ENCODE data around the gene SRPK2.
"Not testable (repeated sequence)": the region's sequence is repeated elsewhere in the genome, so short reads cannot be mapped to it uniquely, and the experiment has no call there.

SRPK2 gene

DNA sequence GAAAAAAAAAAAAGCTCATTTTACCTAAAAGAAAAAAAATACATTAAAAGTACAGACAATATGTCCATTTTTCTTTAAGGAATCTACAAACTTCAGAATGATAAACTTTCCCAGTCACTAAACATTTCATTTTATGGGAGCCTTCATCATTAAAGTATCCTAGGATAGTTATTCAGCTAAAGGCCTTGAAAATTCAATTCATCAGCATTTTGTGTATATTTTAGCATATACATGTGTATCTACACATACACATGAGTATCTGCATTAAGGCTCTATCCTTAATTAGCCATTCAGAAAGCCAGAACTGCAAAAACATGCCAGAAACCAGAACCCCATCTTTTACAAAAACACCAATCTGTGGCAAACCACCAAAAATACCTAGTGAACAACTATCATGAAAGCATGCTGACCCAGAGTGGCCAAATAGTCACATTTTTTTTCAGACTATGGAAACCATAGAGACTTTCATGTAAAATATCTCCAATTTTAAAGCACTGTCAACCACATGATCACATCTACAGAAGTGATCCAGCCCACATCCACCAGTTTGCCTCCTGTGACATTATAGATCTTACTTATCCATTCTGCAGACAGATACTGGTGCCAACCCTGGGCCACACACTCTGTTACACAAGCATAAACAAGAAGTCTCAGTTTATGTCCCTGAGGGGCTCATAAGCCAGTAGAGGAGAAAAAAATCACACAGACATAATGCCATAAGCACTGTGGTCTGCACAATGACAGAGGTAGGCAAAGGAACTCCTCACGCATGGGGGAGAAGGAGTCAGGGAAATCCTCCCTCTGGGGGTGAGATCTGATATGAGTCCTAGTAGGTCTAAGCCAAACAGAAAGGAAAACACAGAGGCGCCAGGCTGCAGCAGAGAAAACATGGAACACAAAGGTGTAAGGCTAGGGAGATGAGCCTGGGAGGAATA lies 79.2 kb downstream of the SRPK2 start:
- Histone ChIP-seq H3K27ac (ENCODE audit: low read length) (no peak overlapping the region), H3K9me3 (ENCODE audit: control insufficient read depth, low read depth, low read length) (no peaks in the 10 kb centered on the region), H3K4me1 (ENCODE audit: control insufficient read depth, low read depth, low read length) (peaks cover 4% of the 10 kb centered on the region), H3K4me3 (ENCODE audit: low read length) (no peak overlapping the region), H3K9ac (ENCODE audit: low read length) (no peak overlapping the region), H3K27me3 (ENCODE audit: control insufficient read depth, insufficient read depth, low read length) (no peaks in the 10 kb centered on the region), H3K36me3 (ENCODE audit: control insufficient read depth, low read depth, low read length) (no peaks in the 10 kb centered on the region)

- Histone ChIP-seq H3K4me3 (ENCODE audit: low read length) (no peak overlapping the region), H3K27ac (ENCODE audit: low read length) (no peak overlapping the region), H3K36me3 (ENCODE audit: control insufficient read depth, low read depth, low read length) (no peaks in the 10 kb centered on the region), H3K9ac (ENCODE audit: low read length) (no peak overlapping the region), H3K9me3 (ENCODE audit: control insufficient read depth, low read depth, low read length) (no peaks in the 10 kb centered on the region), H3K27me3 (ENCODE audit: control insufficient read depth, insufficient read depth, low read length) (no peaks in the 10 kb centered on the region), H3K4me1 (ENCODE audit: control insufficient read depth, low read depth, low read length) (peaks cover 4% of the 10 kb centered on the region)
Measured at GRCh38 chr7:105307163-105307672, 81.5 kb downstream of the SRPK2 start.

GRCh38 chr7:105306298-105306748 lies 82.4 kb downstream of the SRPK2 start:
- Histone ChIP-seq H3K9ac (ENCODE audit: low read length) (no peak overlapping the region), H3K27me3 (ENCODE audit: control insufficient read depth, insufficient read depth, low read length) (no peaks in the 10 kb centered on the region), H3K27ac (ENCODE audit: low read length) (no peak overlapping the region), H3K36me3 (ENCODE audit: control insufficient read depth, low read depth, low read length) (no peaks in the 10 kb centered on the region), H3K4me3 (ENCODE audit: low read length) (no peak overlapping the region), H3K9me3 (ENCODE audit: control insufficient read depth, low read depth, low read length) (no peaks in the 10 kb centered on the region), H3K4me1 (ENCODE audit: control insufficient read depth, low read depth, low read length) (peaks cover 4% of the 10 kb centered on the region)

DNA sequence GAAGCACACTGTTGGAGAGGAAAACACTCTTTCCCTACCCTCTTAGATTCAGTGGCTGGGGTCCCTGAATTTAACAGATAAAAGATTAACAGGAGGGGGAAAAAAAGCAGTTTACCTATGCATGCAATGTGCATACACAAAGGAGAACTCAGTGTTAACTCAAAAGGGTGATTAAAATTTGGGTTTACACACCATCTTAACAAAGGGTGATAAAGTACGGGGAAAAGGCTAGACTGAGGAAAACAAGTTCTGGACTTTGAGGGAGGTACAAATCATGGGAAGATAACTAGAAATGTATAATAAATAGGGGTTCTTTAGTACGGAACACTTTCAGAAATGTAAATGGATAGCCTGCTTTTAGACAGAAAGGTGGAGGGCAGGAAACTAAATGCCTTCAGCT lies 83.1 kb downstream of the SRPK2 start:
- no peak overlapping the region for H3K4me3 ChIP-seq (ENCODE audit: low read length)

DNA sequence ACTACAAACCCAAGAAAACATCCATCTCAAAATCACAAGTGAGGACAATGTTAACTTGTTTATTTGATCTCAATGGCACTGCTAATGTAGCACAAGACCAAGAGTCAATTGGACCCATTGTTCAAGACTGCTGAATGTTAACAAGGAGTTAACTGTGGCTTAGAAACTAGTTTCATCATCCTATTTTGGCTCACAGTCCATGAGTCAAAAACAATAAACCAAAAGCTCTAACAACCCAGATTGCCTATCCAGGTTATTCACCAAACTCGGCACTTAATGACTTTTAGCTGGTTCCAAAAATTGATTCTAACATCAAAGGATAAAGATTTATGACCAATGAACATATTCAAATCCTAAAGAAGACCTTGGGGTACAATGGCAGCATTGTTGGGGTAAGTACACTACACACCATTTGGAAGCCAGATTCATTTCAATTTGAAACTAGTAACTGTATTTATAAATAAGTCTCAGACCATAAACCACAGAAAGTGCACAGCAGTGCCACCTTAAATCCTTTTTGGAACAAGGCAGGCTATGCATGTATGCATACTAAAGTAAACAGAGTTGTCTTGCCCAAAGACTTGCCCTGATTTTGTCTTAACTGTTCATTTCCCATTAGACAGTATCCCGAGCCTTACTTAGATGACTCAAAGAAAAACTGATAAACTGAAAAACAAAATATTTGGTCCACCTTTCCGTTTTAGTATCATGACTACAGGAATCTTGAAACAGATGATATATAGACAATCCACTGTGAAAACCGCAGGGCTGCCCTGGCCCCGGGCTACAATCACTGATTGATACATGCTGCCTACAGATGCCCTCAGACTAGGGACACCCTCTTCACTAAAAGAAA lies 84.5 kb downstream of the SRPK2 start:
- Histone ChIP-seq H3K36me3 (ENCODE audit: control insufficient read depth, low read depth, low read length) (no peaks in the 10 kb centered on the region), H3K4me3 (ENCODE audit: low read length) (no peak overlapping the region), H3K9ac (ENCODE audit: low read length) (no peak overlapping the region), H3K27ac (ENCODE audit: low read length) (no peak overlapping the region), H3K9me3 (ENCODE audit: control insufficient read depth, low read depth, low read length) (no peaks in the 10 kb centered on the region), H3K27me3 (ENCODE audit: control insufficient read depth, insufficient read depth, low read length) (no peaks in the 10 kb centered on the region), H3K4me1 (ENCODE audit: control insufficient read depth, low read depth, low read length) (no peaks in the 10 kb centered on the region)

More for the DNA sequence above, 83.1 kb downstream of the SRPK2 start:
- Histone ChIP-seq H3K27ac (ENCODE audit: low read length) (no peak overlapping the region), H3K27me3 (ENCODE audit: control insufficient read depth, insufficient read depth, low read length) (no peaks in the 10 kb centered on the region), H3K36me3 (ENCODE audit: control insufficient read depth, low read depth, low read length) (no peaks in the 10 kb centered on the region), H3K4me1 (ENCODE audit: control insufficient read depth, low read depth, low read length) (peaks cover 4% of the 10 kb centered on the region), H3K9ac (ENCODE audit: low read length) (no peak overlapping the region), H3K9me3 (ENCODE audit: control insufficient read depth, low read depth, low read length) (no peaks in the 10 kb centered on the region)

DNA sequence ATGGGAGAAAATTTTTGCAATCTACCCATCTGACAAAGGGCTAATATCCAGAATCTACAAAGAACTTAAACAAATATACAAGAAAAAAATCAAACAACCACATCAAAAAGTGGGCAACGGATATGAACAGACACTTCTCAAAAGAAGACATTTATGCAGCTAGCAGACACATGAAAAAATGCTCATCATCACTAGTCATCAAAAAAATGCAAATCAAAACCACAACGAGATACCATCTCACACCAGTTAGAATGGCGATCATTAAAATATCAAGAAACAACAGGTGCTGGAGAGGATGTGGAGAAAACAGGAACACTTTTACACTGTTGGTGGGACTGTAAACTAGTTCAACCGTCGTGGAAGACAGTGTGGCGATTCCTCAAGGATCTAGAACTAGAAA lies 88.1 kb downstream of the SRPK2 start:
- H3K9ac ChIP-seq (ENCODE audit: low read length); H3K27me3 ChIP-seq (ENCODE audit: control insufficient read depth, insufficient read depth, low read length); H3K4me3 ChIP-seq (ENCODE audit: low read length); H3K9me3 ChIP-seq (ENCODE audit: control insufficient read depth, low read depth, low read length); H3K27ac ChIP-seq (ENCODE audit: low read length); H3K36me3 ChIP-seq (ENCODE audit: control insufficient read depth, low read depth, low read length); H3K4me1 ChIP-seq (ENCODE audit: control insufficient read depth, low read depth, low read length): not testable (repeated sequence)

- Histone ChIP-seq H3K4me3 (ENCODE audit: low read length) (no peak overlapping the region), H3K27ac (ENCODE audit: low read length) (no peak overlapping the region), H3K27me3 (ENCODE audit: control insufficient read depth, insufficient read depth, low read length) (no peaks in the 10 kb centered on the region), H3K9ac (ENCODE audit: low read length) (no peak overlapping the region), H3K9me3 (ENCODE audit: control insufficient read depth, low read depth, low read length) (no peaks in the 10 kb centered on the region), H3K4me1 (ENCODE audit: control insufficient read depth, low read depth, low read length) (peaks cover 8% of the 10 kb centered on the region), H3K36me3 (ENCODE audit: control insufficient read depth, low read depth, low read length) (no peaks in the 10 kb centered on the region)
Measured at GRCh38 chr7:105298439-105298894, 90.3 kb downstream of the SRPK2 start.

GRCh38 chr7:105297985-105298384 lies 90.7 kb downstream of the SRPK2 start:
- H3K4me3 ChIP-seq (ENCODE audit: low read length): no peak overlapping the region
- H3K27ac ChIP-seq (ENCODE audit: low read length): no peak overlapping the region

GRCh38 chr7:105297309-105297708 lies 91.4 kb downstream of the SRPK2 start:
- Histone ChIP-seq H3K4me3 (ENCODE audit: low read length) (no peak overlapping the region), H3K9ac (ENCODE audit: low read length) (no peak overlapping the region), H3K27me3 (ENCODE audit: control insufficient read depth, insufficient read depth, low read length) (no peaks in the 10 kb centered on the region), H3K36me3 (ENCODE audit: control insufficient read depth, low read depth, low read length) (no peaks in the 10 kb centered on the region), H3K9me3 (ENCODE audit: control insufficient read depth, low read depth, low read length) (no peaks in the 10 kb centered on the region), H3K27ac (ENCODE audit: low read length) (no peak overlapping the region), H3K4me1 (ENCODE audit: control insufficient read depth, low read depth, low read length) (peaks cover 8% of the 10 kb centered on the region)

More at GRCh38 chr7:105297985-105298384, 90.7 kb downstream of the SRPK2 start:
- no peak overlapping the region for H3K9ac ChIP-seq (ENCODE audit: low read length)
- peaks cover 8% of the 10 kb centered on the region for H3K4me1 ChIP-seq (ENCODE audit: control insufficient read depth, low read depth, low read length)
- no peaks in the 10 kb centered on the region for H3K27me3 ChIP-seq (ENCODE audit: control insufficient read depth, insufficient read depth, low read length)
- H3K9me3 ChIP-seq (ENCODE audit: control insufficient read depth, low read depth, low read length): no peaks in the 10 kb centered on the region
- H3K36me3 ChIP-seq (ENCODE audit: control insufficient read depth, low read depth, low read length): no peaks in the 10 kb centered on the region

DNA sequence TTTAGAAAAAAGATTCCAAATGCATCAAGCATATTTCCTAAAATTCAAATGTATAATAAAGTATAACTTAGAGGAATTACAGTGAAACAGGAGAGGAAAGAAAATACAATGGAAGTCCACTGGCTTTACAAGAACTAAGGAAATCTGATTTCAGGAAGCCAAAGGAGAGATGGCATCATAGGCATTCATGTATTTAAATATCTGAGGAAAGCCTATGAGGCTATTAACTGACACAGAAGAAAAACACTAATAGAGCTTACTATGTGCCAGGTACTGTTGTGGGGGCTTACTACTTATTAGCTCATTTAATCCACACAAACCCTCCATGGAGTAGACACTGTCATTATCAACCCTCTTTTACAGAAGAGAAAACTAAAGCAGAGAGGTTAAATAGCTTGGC lies 92.2 kb downstream of the SRPK2 start:
- H3K4me1 ChIP-seq (ENCODE audit: control insufficient read depth, low read depth, low read length): peaks cover 8% of the 10 kb centered on the region
- no peak overlapping the region for H3K4me3 ChIP-seq (ENCODE audit: low read length)
- no peaks in the 10 kb centered on the region for H3K27me3 ChIP-seq (ENCODE audit: control insufficient read depth, insufficient read depth, low read length)
- H3K36me3 ChIP-seq (ENCODE audit: control insufficient read depth, low read depth, low read length): no peaks in the 10 kb centered on the region
- no peak overlapping the region for H3K27ac ChIP-seq (ENCODE audit: low read length)
- H3K9me3 ChIP-seq (ENCODE audit: control insufficient read depth, low read depth, low read length): no peaks in the 10 kb centered on the region
- no peak overlapping the region for H3K9ac ChIP-seq (ENCODE audit: low read length)

GRCh38 chr7:105295596-105296352 lies 92.9 kb downstream of the SRPK2 start:
- no peak overlapping the region for H3K4me3 ChIP-seq (ENCODE audit: low read length)
- H3K4me1 ChIP-seq (ENCODE audit: control insufficient read depth, low read depth, low read length): peaks cover 8% of the 10 kb centered on the region
- no peaks in the 10 kb centered on the region for H3K9me3 ChIP-seq (ENCODE audit: control insufficient read depth, low read depth, low read length)
- H3K27me3 ChIP-seq (ENCODE audit: control insufficient read depth, insufficient read depth, low read length): no peaks in the 10 kb centered on the region
- no peak overlapping the region for H3K27ac ChIP-seq (ENCODE audit: low read length)
- H3K9ac ChIP-seq (ENCODE audit: low read length): no peak overlapping the region
- H3K36me3 ChIP-seq (ENCODE audit: control insufficient read depth, low read depth, low read length): no peaks in the 10 kb centered on the region

All from iPS-18a (cell line).